SU-DHL-6 (cell line): ENCODE measurements around the gene GDF7.

Source experiments
- H2AFZ ChIP-seq: fragments of 200-600 bp; sonication (generic); 2 replicates; pipeline ENCODE4 v1.6.1; 2014; ENCODE audit warnings: low read depth, mild to moderate bottlenecking, moderate library complexity, mixed read lengths, antibody characterized with exemption, low read length; ENCODE audit not compliant: severe bottlenecking
- H3F3A ChIP-seq: fragments of 200-600 bp; shearing (Covaris generic); 2 replicates; pipeline ENCODE4 v1.6.0; 2016; ENCODE audit warnings: antibody characterized with exemption, mild to moderate bottlenecking; ENCODE audit not compliant: insufficient read depth
- H3K27ac ChIP-seq: fragments of 200-600 bp; sonication (generic); 2 replicates; pipeline ENCODE4 v1.5.1; 2016; ENCODE audit warnings: low read depth, mild to moderate bottlenecking, low read length, moderate library complexity, mixed read lengths
- H3K27me3 ChIP-seq: fragments of 200-600 bp; sonication (generic), shearing (Covaris generic); 2 replicates; pipeline ENCODE4 v1.6.0; 2014; ENCODE audit warnings: mild to moderate bottlenecking, low read length
- H3K36me3 ChIP-seq: fragments of 200-600 bp; sonication (generic); 2 replicates; pipeline ENCODE4 v1.6.1; 2014; ENCODE audit warnings: mild to moderate bottlenecking, low read length, mixed read lengths
- H3K4me2 ChIP-seq: fragments of 300-600, 200-600 bp; shearing (Covaris generic), sonication (generic); 2 replicates; pipeline ENCODE4 v1.6.0; 2014; ENCODE audit warnings: low read length, low read depth, mild to moderate bottlenecking; ENCODE audit not compliant: poor library complexity, severe bottlenecking
- H3K4me3 ChIP-seq: fragments of 200-600 bp; sonication (generic); 2 replicates; pipeline ENCODE4 v1.5.1; 2014; ENCODE audit warnings: antibody characterized with exemption, low read length, mild to moderate bottlenecking, mixed read lengths; ENCODE audit not compliant: insufficient read depth, poor library complexity, severe bottlenecking
- H3K79me2 ChIP-seq: fragments of 200-600 bp; sonication (generic); 2 replicates; pipeline ENCODE4 v1.6.1; 2014; ENCODE audit warnings: mild to moderate bottlenecking, low read length, moderate library complexity; ENCODE audit not compliant: insufficient read depth
- H3K9ac ChIP-seq: fragments of 200-600 bp; sonication (generic); 2 replicates; pipeline ENCODE4 v1.7.0; 2014; ENCODE audit warnings: mild to moderate bottlenecking, low read length
- H3K9me2 ChIP-seq: fragments of 200-600 bp; sonication (generic); replicated peaks from 2 replicates; pipeline ENCODE4 v1.6.1; 2014; ENCODE audit warnings: low read length; ENCODE audit not compliant: insufficient read depth
- H3K9me3 ChIP-seq: fragments of 200-600 bp; sonication (generic); 2 replicates; pipeline ENCODE4 v1.6.1; 2014; ENCODE audit warnings: low read length, mixed read lengths; ENCODE audit not compliant: insufficient read depth
- H4K20me1 ChIP-seq: fragments of 200-600 bp; sonication (generic); 2 replicates; pipeline ENCODE4 v1.6.1; 2014; ENCODE audit warnings: low read depth, mild to moderate bottlenecking, antibody characterized with exemption, low read length, moderate library complexity, mixed read lengths
- CTCF ChIP-seq: fragments of 200-600 bp; sonication (generic); IDR thresholded peaks from one replicate; pipeline ENCODE4 v1.5.1; 2017; ENCODE audit warnings: antibody characterized with exemption, mild to moderate bottlenecking, low read length, moderate library complexity; ENCODE audit not compliant: insufficient read depth, poor library complexity, severe bottlenecking
- EZH2phosphoT487 ChIP-seq: fragments of 200-600 bp; sonication (generic), shearing (Covaris generic); conservative IDR thresholded peaks from 2 replicates; pipeline ENCODE4 v1.6.1; 2018; ENCODE audit warnings: mild to moderate bottlenecking, antibody characterized with exemption, low read length, moderate library complexity, mixed read lengths

Gene GDF7

GRCh38 chr2:20642055-20642971 is 24.6 kb upstream of the GDF7 start:
- H3K9me2 ChIP-seq = no peaks in the 10 kb centered on the region
- no peak for TF ChIP-seq EZH2phosphoT487
- peak; percentile 86 for TF ChIP-seq CTCF
- no peaks in the 10 kb centered on the region for H3K36me3 ChIP-seq
- no peak overlapping the region for H3K4me2 ChIP-seq
- H3K79me2 ChIP-seq = no peaks in the 10 kb centered on the region
- no peak overlapping the region for H2AFZ ChIP-seq
- H3K27me3 ChIP-seq = no peaks in the 10 kb centered on the region
- no peaks in the 10 kb centered on the region for H3F3A ChIP-seq
- no peak overlapping the region for H3K27ac ChIP-seq
- no peaks in the 10 kb centered on the region for H3K9me3 ChIP-seq
- no peak overlapping the region for H3K9ac ChIP-seq
- H4K20me1 ChIP-seq = no peaks in the 10 kb centered on the region
- no peak overlapping the region for H3K4me3 ChIP-seq

GRCh38 chr2:20643060-20643459 is 23.9 kb upstream of the GDF7 start:
- Histone ChIP-seq H4K20me1 (no peaks in the 10 kb centered on the region), H3K9me2 (no peaks in the 10 kb centered on the region), H3K27me3 (no peaks in the 10 kb centered on the region), H3K4me3 (no peak overlapping the region), H3K9ac (no peak overlapping the region), H3K9me3 (no peaks in the 10 kb centered on the region), H3K4me2 (no peak overlapping the region), H3K27ac (no peak overlapping the region), H3K79me2 (no peaks in the 10 kb centered on the region), H3F3A (no peaks in the 10 kb centered on the region), H3K36me3 (no peaks in the 10 kb centered on the region), H2AFZ (no peak overlapping the region)
- TF ChIP-seq CTCF = no peak
- no peak for TF ChIP-seq EZH2phosphoT487

GRCh38 chr2:20643826-20644225 is 23.1 kb upstream of the GDF7 start:
- H4K20me1 ChIP-seq = no peaks in the 10 kb centered on the region
- no peaks in the 10 kb centered on the region for H3K36me3 ChIP-seq
- no peaks in the 10 kb centered on the region for H3K9me2 ChIP-seq
- no peaks in the 10 kb centered on the region for H3K79me2 ChIP-seq
- no peak overlapping the region for H3K4me2 ChIP-seq
- TF ChIP-seq CTCF (no peak), EZH2phosphoT487 (no peak)
- no peak overlapping the region for H3K27ac ChIP-seq
- no peak overlapping the region for H3K9ac ChIP-seq
- no peak overlapping the region for H2AFZ ChIP-seq
- no peak overlapping the region for H3K4me3 ChIP-seq
- no peaks in the 10 kb centered on the region for H3K9me3 ChIP-seq
- H3F3A ChIP-seq = no peaks in the 10 kb centered on the region
- H3K27me3 ChIP-seq = no peaks in the 10 kb centered on the region
